ENCODE results near the gene FAXC.

The FAXC gene

GRCh38 chr6:99296261-99296660 lies 53.2 kb downstream of the FAXC start:
- no peak overlapping the region for H3K23ac ChIP-seq (ENCODE audit: low read length in 2 of 2)
- no peak overlapping the region for H2BK120ac ChIP-seq (ENCODE audit: low read depth, low read length)
- no peak overlapping the region for H2AK5ac ChIP-seq (ENCODE audit: low read length, severe bottlenecking)
- H3K79me1 ChIP-seq (replicated peaks; ENCODE audit: low read length, poor library complexity, severe bottlenecking) = peaks cover 2% of the 10 kb centered on the region
- H3K4me1 ChIP-seq (ENCODE audit: control insufficient read depth, insufficient read depth, low read depth, low read length) = no peaks in the 10 kb centered on the region
- no peak overlapping the region for H2BK15ac ChIP-seq (ENCODE audit: low read depth, poor library complexity, severe bottlenecking)
- H3K14ac ChIP-seq (ENCODE audit: low read length in 2 of 2) = no peak overlapping the region
- H3K4ac ChIP-seq (ENCODE audit: low read depth in 1 of 2, low read length in 2 of 2) = no peak overlapping the region
- no peak overlapping the region for H2BK5ac ChIP-seq (ENCODE audit: low read depth, low read length, poor library complexity, severe bottlenecking)
- 86% methylated on average over 5 of the region's 5 CpGs for WGBS
- H3K27ac ChIP-seq (ENCODE audit: low read length, poor library complexity, severe bottlenecking) = no peak overlapping the region
- H3K18ac ChIP-seq (ENCODE audit: low read depth in 1 of 2, low read length in 2 of 2) = no peak overlapping the region
- no peak overlapping the region for H2AFZ ChIP-seq (ENCODE audit: low read depth, low read length)
- no peak for DNase-seq
- H2BK12ac ChIP-seq (ENCODE audit: low read length in 2 of 2) = no peak overlapping the region
- peaks cover 0 to 12% of the 10 kb centered on the region in 2 experiments for H3K27me3 ChIP-seq (ENCODE audit: control insufficient read depth in 1 of 2, insufficient read depth in 1 of 2, low read length in 2 of 2)
- no peak overlapping the region for H3K4me2 ChIP-seq (ENCODE audit: low read length, poor library complexity, severe bottlenecking)
- no peak overlapping the region for H4K91ac ChIP-seq (ENCODE audit: low read length)
- no peak overlapping the region for H3K4me3 ChIP-seq (ENCODE audit: insufficient read depth in 1 of 2, low read depth in 1 of 2, low read length in 2 of 2)
- no peaks in the 10 kb centered on the region for H3K9me3 ChIP-seq (ENCODE audit: control insufficient read depth, low read length)
- H3K36me3 ChIP-seq (ENCODE audit: control insufficient read depth in 1 of 2, insufficient read depth in 2 of 2, low read depth in 1 of 2, low read length in 2 of 2) = peaks cover 0 to 6% of the 10 kb centered on the region in 2 experiments
- H4K8ac ChIP-seq (ENCODE audit: low read length) = no peak overlapping the region
- no peak overlapping the region for H3K9ac ChIP-seq (ENCODE audit: low read length)

DNA sequence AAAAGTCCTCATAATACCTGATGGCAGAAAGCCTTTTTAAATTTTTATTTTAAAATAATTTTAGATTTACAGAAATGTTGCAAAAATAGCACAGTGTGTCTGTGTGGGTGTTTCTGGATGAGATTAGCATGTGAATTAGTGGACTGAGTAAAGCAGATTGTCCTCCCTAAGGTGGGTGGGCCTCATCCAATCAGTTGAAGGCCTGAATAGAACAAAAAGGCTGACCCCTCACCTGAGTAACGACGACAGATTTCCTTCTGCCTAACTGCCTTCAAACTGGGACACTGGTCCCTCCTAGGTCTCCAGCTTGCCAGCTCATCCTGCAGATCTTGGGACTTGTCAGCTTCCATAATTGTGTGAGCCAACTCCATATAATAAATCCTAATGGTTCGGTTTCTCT lies 54.2 kb downstream of the FAXC start:
- Histone ChIP-seq H3K23ac (ENCODE audit: low read length in 2 of 2) (no peak overlapping the region), H2BK15ac (ENCODE audit: low read depth, poor library complexity, severe bottlenecking) (no peak overlapping the region), H2BK12ac (ENCODE audit: low read length in 2 of 2) (no peak overlapping the region), H2BK120ac (ENCODE audit: low read depth, low read length) (no peak overlapping the region), H2BK5ac (ENCODE audit: low read depth, low read length, poor library complexity, severe bottlenecking) (no peak overlapping the region), H3K36me3 (ENCODE audit: control insufficient read depth in 1 of 2, insufficient read depth in 2 of 2, low read depth in 1 of 2, low read length in 2 of 2) (peaks cover 0 to 6% of the 10 kb centered on the region in 2 experiments), H3K27ac (ENCODE audit: low read length, poor library complexity, severe bottlenecking) (no peak overlapping the region), H3K14ac (ENCODE audit: low read length in 2 of 2) (no peak overlapping the region), H3K9me3 (ENCODE audit: control insufficient read depth, low read length) (no peaks in the 10 kb centered on the region), H3K4me1 (ENCODE audit: control insufficient read depth, insufficient read depth, low read depth, low read length) (no peaks in the 10 kb centered on the region), H3K18ac (ENCODE audit: low read depth in 1 of 2, low read length in 2 of 2) (no peak overlapping the region), H4K8ac (ENCODE audit: low read length) (no peak overlapping the region), H3K4ac (ENCODE audit: low read depth in 1 of 2, low read length in 2 of 2) (no peak overlapping the region), H2AFZ (ENCODE audit: low read depth, low read length) (no peak overlapping the region), H3K4me3 (ENCODE audit: insufficient read depth in 1 of 2, low read depth in 1 of 2, low read length in 2 of 2) (no peak overlapping the region), H2AK5ac (ENCODE audit: low read length, severe bottlenecking) (no peak overlapping the region), H3K79me1 (replicated peaks; ENCODE audit: low read length, poor library complexity, severe bottlenecking) (peaks cover 2% of the 10 kb centered on the region), H3K4me2 (ENCODE audit: low read length, poor library complexity, severe bottlenecking) (no peak overlapping the region), H3K27me3 (ENCODE audit: control insufficient read depth in 1 of 2, insufficient read depth in 1 of 2, low read length in 2 of 2) (peaks cover 0 to 10% of the 10 kb centered on the region in 2 experiments), H4K91ac (ENCODE audit: low read length) (no peak overlapping the region), H3K9ac (ENCODE audit: low read length) (no peak overlapping the region)
- DNase-seq = no peak
- 80% methylated on average over 3 of the region's 3 CpGs for WGBS

DNA sequence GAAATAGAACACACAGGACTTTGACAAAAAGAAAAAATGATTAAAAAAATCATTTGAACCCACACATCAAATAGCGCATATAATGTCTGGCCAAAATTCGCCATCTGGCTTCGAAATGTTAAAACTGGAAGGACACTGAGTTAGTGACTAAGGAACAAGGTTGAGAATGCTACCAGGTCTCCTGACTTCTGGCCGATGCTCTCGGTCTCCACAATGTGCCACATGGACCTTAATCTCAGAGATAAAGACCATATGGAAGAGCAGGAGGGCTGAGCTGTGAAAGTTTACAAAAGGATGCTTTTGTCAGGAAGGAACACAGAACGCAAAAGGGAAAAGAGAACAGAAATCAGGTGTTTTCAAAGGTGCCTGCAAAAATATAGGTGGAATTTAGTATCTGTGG lies 54.7 kb downstream of the FAXC start:
- H2AK5ac ChIP-seq (ENCODE audit: low read length, severe bottlenecking) = no peak overlapping the region
- H2BK15ac ChIP-seq (ENCODE audit: low read depth, poor library complexity, severe bottlenecking) = no peak overlapping the region
- no peak overlapping the region for H2AFZ ChIP-seq (ENCODE audit: low read depth, low read length)
- H3K36me3 ChIP-seq (ENCODE audit: control insufficient read depth in 1 of 2, insufficient read depth in 2 of 2, low read depth in 1 of 2, low read length in 2 of 2) = peaks cover 0 to 6% of the 10 kb centered on the region in 2 experiments
- H3K27me3 ChIP-seq (ENCODE audit: control insufficient read depth in 1 of 2, insufficient read depth in 1 of 2, low read length in 2 of 2) = peaks cover 0 to 7% of the 10 kb centered on the region in 2 experiments
- no peak overlapping the region for H3K4ac ChIP-seq (ENCODE audit: low read depth in 1 of 2, low read length in 2 of 2)
- H3K4me3 ChIP-seq (ENCODE audit: insufficient read depth in 1 of 2, low read depth in 1 of 2, low read length in 2 of 2) = no peak overlapping the region
- no peaks in the 10 kb centered on the region for H3K9me3 ChIP-seq (ENCODE audit: control insufficient read depth, low read length)
- H3K4me2 ChIP-seq (ENCODE audit: low read length, poor library complexity, severe bottlenecking) = no peak overlapping the region
- no peak overlapping the region for H3K9ac ChIP-seq (ENCODE audit: low read length)
- no peak overlapping the region for H3K23ac ChIP-seq (ENCODE audit: low read length in 2 of 2)
- no peak for DNase-seq
- no peaks in the 10 kb centered on the region for H3K4me1 ChIP-seq (ENCODE audit: control insufficient read depth, insufficient read depth, low read depth, low read length)
- H3K14ac ChIP-seq (ENCODE audit: low read length in 2 of 2) = no peak overlapping the region
- no peak overlapping the region for H2BK120ac ChIP-seq (ENCODE audit: low read depth, low read length)
- peaks cover 2% of the 10 kb centered on the region for H3K79me1 ChIP-seq (replicated peaks; ENCODE audit: low read length, poor library complexity, severe bottlenecking)
- H4K91ac ChIP-seq (ENCODE audit: low read length) = no peak overlapping the region
- H2BK5ac ChIP-seq (ENCODE audit: low read depth, low read length, poor library complexity, severe bottlenecking) = no peak overlapping the region
- WGBS = 92% methylated on average over 6 of the region's 6 CpGs
- H4K8ac ChIP-seq (ENCODE audit: low read length) = no peak overlapping the region
- no peak overlapping the region for H2BK12ac ChIP-seq (ENCODE audit: low read length in 2 of 2)
- no peak overlapping the region for H3K27ac ChIP-seq (ENCODE audit: low read length, poor library complexity, severe bottlenecking)
- H3K18ac ChIP-seq (ENCODE audit: low read depth in 1 of 2, low read length in 2 of 2) = no peak overlapping the region

GRCh38 chr6:99289701-99290100 lies 59.8 kb downstream of the FAXC start:
- H2BK12ac ChIP-seq (ENCODE audit: low read length in 2 of 2) = no peak overlapping the region
- H3K4me2 ChIP-seq (ENCODE audit: low read length, poor library complexity, severe bottlenecking) = no peak overlapping the region
- H3K4me1 ChIP-seq (ENCODE audit: control insufficient read depth, insufficient read depth, low read depth, low read length) = no peaks in the 10 kb centered on the region
- H3K9ac ChIP-seq (ENCODE audit: low read length) = no peak overlapping the region
- DNase-seq = no peak
- no peak overlapping the region for H3K14ac ChIP-seq (ENCODE audit: low read length in 2 of 2)
- H4K91ac ChIP-seq (ENCODE audit: low read length) = no peak overlapping the region
- H2BK120ac ChIP-seq (ENCODE audit: low read depth, low read length) = no peak overlapping the region
- peaks cover 2% of the 10 kb centered on the region for H3K79me1 ChIP-seq (replicated peaks; ENCODE audit: low read length, poor library complexity, severe bottlenecking)
- H2BK15ac ChIP-seq (ENCODE audit: low read depth, poor library complexity, severe bottlenecking) = no peak overlapping the region
- no peaks in the 10 kb centered on the region for H3K9me3 ChIP-seq (ENCODE audit: control insufficient read depth, low read length)
- no peak overlapping the region for H3K4me3 ChIP-seq (ENCODE audit: insufficient read depth in 1 of 2, low read depth in 1 of 2, low read length in 2 of 2)
- no peak overlapping the region for H2AFZ ChIP-seq (ENCODE audit: low read depth, low read length)
- H3K36me3 ChIP-seq (ENCODE audit: control insufficient read depth in 1 of 2, insufficient read depth in 2 of 2, low read depth in 1 of 2, low read length in 2 of 2) = no peaks in the 10 kb centered on the region
- H2BK5ac ChIP-seq (ENCODE audit: low read depth, low read length, poor library complexity, severe bottlenecking) = no peak overlapping the region
- H3K4ac ChIP-seq (ENCODE audit: low read depth in 1 of 2, low read length in 2 of 2) = no peak overlapping the region
- H3K23ac ChIP-seq (ENCODE audit: low read length in 2 of 2) = no peak overlapping the region
- H3K27me3 ChIP-seq (ENCODE audit: control insufficient read depth in 1 of 2, insufficient read depth in 1 of 2, low read length in 2 of 2) = peaks cover 0 to 4% of the 10 kb centered on the region in 2 experiments
- WGBS = 83% methylated on average over 2 of the region's 2 CpGs
- H4K8ac ChIP-seq (ENCODE audit: low read length) = no peak overlapping the region
- no peak overlapping the region for H3K27ac ChIP-seq (ENCODE audit: low read length, poor library complexity, severe bottlenecking)
- H3K18ac ChIP-seq (ENCODE audit: low read depth in 1 of 2, low read length in 2 of 2) = no peak overlapping the region
- H2AK5ac ChIP-seq (ENCODE audit: low read length, severe bottlenecking) = no peak overlapping the region

Measured in mesenchymal stem cell (in vitro differentiated cells and primary cell).